ENCODE data around the gene DIAPH1.

Gene DIAPH1

GRCh38 chr5:141609044-141609443, 9.8 kb downstream of the DIAPH1 start:
- no peak for DNase-seq

- no peak for DNase-seq
Measured at GRCh38 chr5:141608557-141608956, 10.2 kb downstream of the DIAPH1 start.

GRCh38 chr5:141608046-141608445, 10.8 kb downstream of the DIAPH1 start:
- no peak for DNase-seq

GRCh38 chr5:141605523-141606277, 13.1 kb downstream of the DIAPH1 start:
- peak; percentile 47 for DNase-seq

- no peak for DNase-seq
Measured at GRCh38 chr5:141603923-141604717, 14.7 kb downstream of the DIAPH1 start.

- DNase-seq, result no peak
Measured at GRCh38 chr5:141602606-141603005, 16.2 kb downstream of the DIAPH1 start.

- DNase-seq, result no peak
Measured at GRCh38 chr5:141598391-141599345, 20.1 kb downstream of the DIAPH1 start.

GRCh38 chr5:141597814-141598213, 21.0 kb downstream of the DIAPH1 start:
- no peak for DNase-seq

- no peak for DNase-seq
Measured at GRCh38 chr5:141597394-141597793, 21.4 kb downstream of the DIAPH1 start.

GRCh38 chr5:141596867-141597266, 21.9 kb downstream of the DIAPH1 start:
- no peak for DNase-seq

GRCh38 chr5:141590127-141590526, 28.7 kb downstream of the DIAPH1 start:
- no peak for DNase-seq

- DNase-seq, result no peak
Measured at GRCh38 chr5:141586246-141586645, 32.6 kb downstream of the DIAPH1 start.

GRCh38 chr5:141585594-141585993, 33.2 kb downstream of the DIAPH1 start:
- no peak for DNase-seq

- no peak for DNase-seq
Measured at GRCh38 chr5:141574122-141574510, 44.7 kb downstream of the DIAPH1 start.

GRCh38 chr5:141573489-141574121, 45.2 kb downstream of the DIAPH1 start:
- DNase-seq, result no peak

- no peak for DNase-seq
Measured at GRCh38 chr5:141570655-141571054, 48.1 kb downstream of the DIAPH1 start.

GRCh38 chr5:141567513-141568117, 51.2 kb downstream of the DIAPH1 start:
- DNase-seq, result no peak

GRCh38 chr5:141565826-141566570, 52.8 kb downstream of the DIAPH1 start:
- no peak for DNase-seq

GRCh38 chr5:141564216-141564692, 54.5 kb downstream of the DIAPH1 start:
- peak; percentile 42 for DNase-seq

- no peak for DNase-seq
Measured at GRCh38 chr5:141560725-141561483, 57.9 kb downstream of the DIAPH1 start.

Measured in activated CD4-positive, CD25-positive, alpha-beta regulatory T cell treated with anti-CD3 and anti-CD28 coated beads, Interleukin-2, amount 50 U/mL, for 72 hours (primary cell).